Measurements from ENCODE around the gene RNU2-63P. TPM values are rescaled to one million over a fixed set of nuclear protein-coding genes. Genes with fewer than 3 reads are reported as not detected.
"Not testable (repeated sequence)": the region's sequence is repeated elsewhere in the genome, so short reads cannot be mapped to it uniquely, and the experiment has no call there.

RNU2-63P gene
- total RNA-seq, 6 experiments from 2014 or later = 12.9 to 24.5 (median 19.1) TPM

- Mint-ChIP-seq H3K27ac (no peak overlapping the region), H3K4me1 (ENCODE audit: low read depth) (no peaks in the 10 kb centered on the region), H3K9me3 (no peaks in the 10 kb centered on the region), H3K27me3 (ENCODE audit: insufficient read depth) (0 out of 2 replicates have a peak, but pooled peaks cover under 1% of the 10 kb centered on the region), H3K4me3 (no peak overlapping the region), H3K36me3 (ENCODE audit: low read depth) (peaks cover 25% of the 10 kb centered on the region)
- TF ChIP-seq, protein P1, sequence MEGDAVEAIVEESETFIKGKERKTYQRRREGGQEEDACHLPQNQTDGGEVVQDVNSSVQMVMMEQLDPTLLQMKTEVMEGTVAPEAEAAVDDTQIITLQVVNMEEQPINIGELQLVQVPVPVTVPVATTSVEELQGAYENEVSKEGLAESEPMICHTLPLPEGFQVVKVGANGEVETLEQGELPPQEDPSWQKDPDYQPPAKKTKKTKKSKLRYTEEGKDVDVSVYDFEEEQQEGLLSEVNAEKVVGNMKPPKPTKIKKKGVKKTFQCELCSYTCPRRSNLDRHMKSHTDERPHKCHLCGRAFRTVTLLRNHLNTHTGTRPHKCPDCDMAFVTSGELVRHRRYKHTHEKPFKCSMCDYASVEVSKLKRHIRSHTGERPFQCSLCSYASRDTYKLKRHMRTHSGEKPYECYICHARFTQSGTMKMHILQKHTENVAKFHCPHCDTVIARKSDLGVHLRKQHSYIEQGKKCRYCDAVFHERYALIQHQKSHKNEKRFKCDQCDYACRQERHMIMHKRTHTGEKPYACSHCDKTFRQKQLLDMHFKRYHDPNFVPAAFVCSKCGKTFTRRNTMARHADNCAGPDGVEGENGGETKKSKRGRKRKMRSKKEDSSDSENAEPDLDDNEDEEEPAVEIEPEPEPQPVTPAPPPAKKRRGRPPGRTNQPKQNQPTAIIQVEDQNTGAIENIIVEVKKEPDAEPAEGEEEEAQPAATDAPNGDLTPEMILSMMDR (IDR thresholded peaks at IDR 0.05) = no peak
- no peak for DNase-seq
Measured at GRCh38 chr2:88024509-88024908, 8.2 kb upstream of the RNU2-63P start.

DNA sequence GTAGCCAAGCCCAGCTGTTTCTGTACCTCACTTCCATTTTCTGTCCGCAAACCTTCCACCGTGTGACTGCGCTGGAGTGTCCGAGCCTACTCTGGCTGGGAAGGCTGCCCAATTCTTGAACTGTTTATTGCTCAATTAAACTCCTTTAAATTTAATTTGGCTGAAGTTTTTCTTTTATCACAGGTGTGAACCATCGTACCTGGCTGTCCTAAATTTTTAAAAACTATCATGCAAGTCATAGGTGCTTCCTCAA is 6.2 kb upstream of the RNU2-63P start:
- H3K4me1 Mint-ChIP-seq (ENCODE audit: low read depth) = peaks cover 2% of the 10 kb centered on the region
- no peaks in the 10 kb centered on the region for H3K9me3 Mint-ChIP-seq
- DNase-seq = no peak
- TF ChIP-seq, protein P1 (IDR thresholded peaks at IDR 0.05) = no peak
- peaks cover 3% of the 10 kb centered on the region; the same call in 1 of the 2 replicates for H3K27me3 Mint-ChIP-seq (ENCODE audit: insufficient read depth)
- H3K27ac Mint-ChIP-seq = no peak overlapping the region
- no peak overlapping the region for H3K4me3 Mint-ChIP-seq
- H3K36me3 Mint-ChIP-seq (ENCODE audit: low read depth) = peaks cover 18% of the 10 kb centered on the region

- Mint-ChIP-seq H3K36me3 (ENCODE audit: low read depth) (0 out of 2 replicates have a peak, but pooled peaks cover 4% of the 10 kb centered on the region), H3K27me3 (ENCODE audit: insufficient read depth) (peaks cover 9% of the 10 kb centered on the region), H3K27ac (no peak overlapping the region), H3K4me1 (ENCODE audit: low read depth) (peaks cover 18% of the 10 kb centered on the region), H3K9me3 (no peaks in the 10 kb centered on the region), H3K4me3 (no peak overlapping the region)
- TF ChIP-seq, protein P1 (IDR thresholded peaks at IDR 0.05) = no peak
- DNase-seq = no peak
Measured at GRCh38 chr2:88019985-88020384, 3.6 kb upstream of the RNU2-63P start.

DNA sequence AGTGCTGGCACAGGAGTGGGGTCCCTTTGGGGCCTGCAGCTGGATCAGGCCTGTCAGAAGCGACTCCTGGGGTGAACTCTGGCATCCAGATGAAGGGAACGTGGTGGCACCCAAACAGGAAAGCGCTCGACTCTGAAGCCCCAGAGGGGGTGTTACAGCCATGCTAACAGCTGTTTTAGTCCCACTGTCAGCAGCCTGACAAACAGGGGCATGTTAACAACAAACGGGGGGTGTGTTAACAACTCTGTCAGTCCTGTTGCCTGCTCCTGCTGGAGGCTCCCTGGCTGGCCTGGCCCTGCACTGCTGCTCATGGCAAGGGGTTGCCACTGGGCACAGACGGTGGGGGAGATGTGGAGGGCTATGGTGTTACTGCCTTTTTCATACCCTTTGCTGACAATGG is 2.6 kb upstream of the RNU2-63P start:
- Mint-ChIP-seq H3K36me3 (ENCODE audit: low read depth) (no peaks in the 10 kb centered on the region), H3K4me3 (no peak overlapping the region), H3K9me3 (no peaks in the 10 kb centered on the region), H3K27me3 (ENCODE audit: insufficient read depth) (peaks cover 9% of the 10 kb centered on the region), H3K4me1 (ENCODE audit: low read depth) (peaks cover 18% of the 10 kb centered on the region), H3K27ac (no peak overlapping the region)
- DNase-seq = no peak
- TF ChIP-seq, protein P1 (IDR thresholded peaks at IDR 0.05) = no peak

- H3K9me3 Mint-ChIP-seq; DNase-seq; H3K27ac Mint-ChIP-seq; H3K4me3 Mint-ChIP-seq; H3K27me3 Mint-ChIP-seq (ENCODE audit: insufficient read depth); H3K36me3 Mint-ChIP-seq (ENCODE audit: low read depth): not testable (repeated sequence)
- H3K4me1 Mint-ChIP-seq (ENCODE audit: low read depth) = peaks cover 18% of the 10 kb centered on the region
Measured at GRCh38 chr2:88018077-88018805, 1.9 kb upstream of the RNU2-63P start.

DNA sequence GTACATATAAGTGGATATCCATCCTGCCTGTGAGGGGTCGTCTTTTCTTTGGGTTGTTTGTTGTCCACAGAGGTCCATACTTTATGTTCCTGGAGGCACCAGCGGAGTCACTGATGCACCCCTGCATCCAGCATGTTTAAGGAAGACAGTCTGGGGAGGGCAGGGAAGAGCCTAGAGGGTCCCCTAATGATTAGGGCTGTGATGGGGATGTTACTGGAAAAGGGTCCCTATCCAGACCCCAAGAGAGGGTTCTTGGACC is 1.4 kb upstream of the RNU2-63P start:
- H3K9me3 Mint-ChIP-seq; H3K27me3 Mint-ChIP-seq (ENCODE audit: insufficient read depth); H3K27ac Mint-ChIP-seq; H3K36me3 Mint-ChIP-seq (ENCODE audit: low read depth); DNase-seq: not testable (repeated sequence)
- H3K4me1 Mint-ChIP-seq (ENCODE audit: low read depth) = peaks cover 18% of the 10 kb centered on the region
- peak overlapping the region; percentile 93 for H3K4me3 Mint-ChIP-seq

All from HFFc6 (cell line).